ENCODE data around the gene ZNF697.

The ZNF697 gene

GRCh38 chr1:119662034-119662437, 14.0 kb upstream of the ZNF697 start:
- no peak for DNase-seq (ENCODE audit: low spot score)

DNA sequence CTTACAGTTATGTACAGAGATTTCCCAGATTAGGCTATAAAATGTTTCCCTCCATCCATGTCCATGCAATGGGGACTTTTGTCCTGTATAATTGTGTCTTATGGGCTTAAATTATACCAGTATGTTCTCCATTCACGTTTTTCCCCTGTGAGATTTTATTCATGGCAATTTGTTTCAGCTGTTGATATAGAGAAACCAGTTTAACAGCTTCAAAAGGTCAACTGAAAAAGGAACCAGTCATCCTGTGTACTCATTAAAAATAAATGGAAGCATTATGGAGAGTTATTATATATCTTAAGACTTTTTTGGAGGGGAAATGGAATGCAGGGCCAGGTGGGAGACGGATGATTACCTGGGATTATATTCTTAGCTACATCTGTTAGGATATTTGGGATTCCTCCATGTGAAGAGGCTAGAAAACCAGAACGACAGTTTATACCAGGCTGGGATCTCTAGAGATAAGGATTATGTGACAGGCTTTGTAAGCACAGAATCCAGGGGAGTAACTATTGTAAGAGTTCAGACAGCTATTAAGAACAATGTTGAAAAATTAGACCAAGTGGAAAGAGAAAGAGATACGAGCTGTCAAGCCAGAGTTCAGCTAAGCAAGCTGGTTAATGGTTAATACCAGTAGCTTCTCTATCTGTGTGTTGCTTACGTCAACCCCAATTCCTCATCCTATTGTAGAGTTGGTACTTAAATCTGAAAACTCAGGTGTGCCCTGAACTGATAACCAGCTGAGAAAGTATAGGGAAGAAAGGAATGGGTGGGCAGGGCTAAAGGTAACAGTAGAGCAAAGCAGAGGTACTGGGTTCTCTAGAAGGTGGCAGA, 12.4 kb upstream of the ZNF697 start:
- DNase-seq (ENCODE audit: low spot score): no peak

DNA sequence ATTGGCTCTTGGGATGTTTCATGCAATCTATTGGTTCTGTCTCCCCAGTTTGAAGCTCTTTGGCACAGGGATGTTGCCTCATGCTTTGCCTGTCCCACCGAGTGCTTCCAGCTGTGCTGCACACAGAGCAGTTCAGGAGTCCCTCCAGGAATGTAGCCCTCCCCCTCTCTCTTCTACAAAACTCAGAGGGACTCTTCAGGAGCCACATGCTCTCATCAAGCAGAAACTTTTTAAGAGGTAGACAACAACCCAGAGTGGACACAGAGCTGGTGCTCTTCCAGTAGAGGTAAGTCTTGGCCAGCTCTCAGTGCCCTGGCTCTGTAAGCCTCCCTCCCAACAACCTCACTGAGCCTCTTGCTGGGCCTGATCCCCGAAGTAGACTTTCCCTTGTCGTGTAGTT, 11.6 kb upstream of the ZNF697 start:
- DNase-seq (ENCODE audit: low spot score): no peak

DNA sequence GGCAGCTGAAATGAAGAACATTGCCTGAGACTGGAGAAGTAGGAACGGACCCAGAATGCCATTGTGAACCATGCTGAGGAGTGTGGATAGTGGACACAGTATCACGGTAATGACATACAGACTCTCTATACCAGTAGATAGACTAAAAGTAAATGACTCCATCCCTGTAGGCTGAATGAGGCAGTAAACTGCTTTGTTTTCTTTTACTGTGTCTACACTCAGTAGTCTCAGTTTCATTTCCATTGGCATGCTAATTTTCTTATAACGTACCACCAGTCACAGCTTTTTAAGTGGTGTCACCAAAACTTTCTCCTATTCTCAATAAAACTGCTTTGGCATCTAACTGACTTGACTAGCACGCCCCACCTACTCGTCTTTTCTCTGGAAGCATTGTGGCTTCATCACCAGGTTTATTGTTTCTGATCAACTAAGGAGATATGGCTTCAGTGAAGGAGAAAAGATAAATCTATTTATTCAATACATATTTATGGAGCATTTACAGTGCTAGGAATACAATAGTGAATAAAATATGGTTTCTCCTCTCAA, 8.4 kb upstream of the ZNF697 start:
- DNase-seq (ENCODE audit: low spot score): no peak

- no peak for DNase-seq (ENCODE audit: low spot score)
Measured at GRCh38 chr1:119655154-119655553, 7.1 kb upstream of the ZNF697 start.

GRCh38 chr1:119653839-119654170, 5.7 kb upstream of the ZNF697 start:
- no peak for DNase-seq (ENCODE audit: low spot score)

DNA sequence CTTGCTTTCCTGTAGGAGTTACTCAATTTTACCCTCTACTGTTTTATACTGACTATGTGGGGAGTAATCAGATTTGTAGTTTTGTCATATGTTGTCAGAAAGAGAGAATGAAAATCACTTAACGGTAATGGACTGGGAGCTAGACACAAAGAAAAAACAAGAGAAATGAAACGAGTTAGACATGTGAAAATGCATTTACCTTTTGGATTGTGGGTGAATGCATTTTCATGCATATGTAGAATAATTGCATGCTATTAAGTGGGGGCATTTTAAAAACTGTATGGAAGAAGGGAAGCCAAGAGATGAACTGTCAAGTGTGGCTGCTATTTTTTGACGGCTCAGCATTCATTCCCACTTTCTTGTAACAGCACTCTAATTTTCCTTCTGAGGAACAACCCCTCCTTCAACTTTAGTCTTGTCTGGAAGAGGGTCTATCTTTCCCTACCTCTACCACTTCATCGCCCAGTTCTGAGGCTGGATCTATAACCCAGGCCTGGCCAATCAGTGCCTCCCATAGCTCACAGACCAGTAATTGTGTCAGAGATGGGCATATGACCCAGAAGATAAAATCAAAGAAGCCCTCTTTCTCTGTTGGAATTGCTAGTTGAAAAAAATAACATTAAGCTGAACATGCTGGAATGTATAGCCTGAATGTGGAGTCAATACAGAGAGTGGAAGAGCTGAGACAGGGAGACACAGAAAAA, 5.2 kb upstream of the ZNF697 start:
- DNase-seq (ENCODE audit: low spot score): no peak

DNA sequence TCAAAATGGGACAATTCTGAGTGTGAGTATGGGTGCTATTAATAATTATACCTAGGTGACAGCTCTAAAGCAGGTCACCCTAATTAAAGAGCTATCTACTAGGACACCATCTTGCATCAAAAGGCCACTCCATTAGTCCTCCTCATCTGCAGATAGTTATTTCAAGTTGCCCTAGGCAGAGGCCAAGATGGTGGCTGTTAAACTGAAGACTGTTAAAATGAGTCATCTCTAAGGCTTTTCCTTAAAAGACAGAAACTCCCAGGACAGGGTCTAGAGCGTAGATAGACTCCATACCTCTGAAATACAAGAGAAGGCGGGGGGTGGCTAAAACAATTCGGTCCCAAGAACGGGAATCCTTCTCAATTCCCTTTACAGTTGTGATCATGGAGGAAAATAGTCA, 4.5 kb upstream of the ZNF697 start:
- no peak for DNase-seq (ENCODE audit: low spot score)

DNA sequence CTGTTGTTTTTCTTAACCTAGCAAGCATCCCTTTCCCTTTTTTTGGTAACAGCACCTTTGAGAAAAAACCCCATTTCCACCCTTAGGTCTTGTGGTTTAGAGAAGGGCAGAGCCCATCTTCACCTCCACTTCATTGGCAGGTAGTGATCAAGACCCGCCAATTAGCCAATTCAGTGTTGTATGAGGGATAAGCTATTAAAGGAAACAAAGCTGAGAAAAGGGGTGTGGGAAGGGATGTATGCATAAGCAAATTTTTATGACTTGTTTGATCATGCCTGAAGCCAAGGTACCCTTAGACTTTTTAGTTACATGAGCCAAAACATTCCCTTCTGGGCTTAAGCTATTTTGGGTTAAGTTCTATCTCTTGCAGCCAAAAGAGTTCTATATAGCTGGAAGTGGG, 3.6 kb upstream of the ZNF697 start:
- no peak for DNase-seq (ENCODE audit: low spot score)

GRCh38 chr1:119651133-119651532, 3.1 kb upstream of the ZNF697 start:
- no peak for DNase-seq (ENCODE audit: low spot score)

DNA sequence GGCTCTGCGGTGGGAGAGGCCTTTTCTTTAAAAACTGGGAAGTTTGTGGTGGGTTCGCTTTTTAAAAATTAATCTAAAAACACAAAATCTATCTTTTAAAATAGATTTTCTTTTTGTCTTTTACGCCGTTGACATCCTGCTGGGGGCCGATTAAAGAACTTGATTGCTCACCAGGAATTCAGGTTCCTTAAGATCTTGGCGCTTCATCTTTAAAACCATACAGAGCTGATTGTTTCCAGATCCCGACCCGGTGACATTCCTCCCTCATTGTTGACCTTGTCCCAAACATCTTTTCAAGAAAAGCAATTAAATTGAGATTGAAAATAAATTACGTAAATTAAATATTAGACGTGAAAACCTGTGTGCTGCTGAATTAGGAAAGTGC, 546 bp upstream of the ZNF697 start:
- DNase-seq (ENCODE audit: low spot score): no peak

DNA sequence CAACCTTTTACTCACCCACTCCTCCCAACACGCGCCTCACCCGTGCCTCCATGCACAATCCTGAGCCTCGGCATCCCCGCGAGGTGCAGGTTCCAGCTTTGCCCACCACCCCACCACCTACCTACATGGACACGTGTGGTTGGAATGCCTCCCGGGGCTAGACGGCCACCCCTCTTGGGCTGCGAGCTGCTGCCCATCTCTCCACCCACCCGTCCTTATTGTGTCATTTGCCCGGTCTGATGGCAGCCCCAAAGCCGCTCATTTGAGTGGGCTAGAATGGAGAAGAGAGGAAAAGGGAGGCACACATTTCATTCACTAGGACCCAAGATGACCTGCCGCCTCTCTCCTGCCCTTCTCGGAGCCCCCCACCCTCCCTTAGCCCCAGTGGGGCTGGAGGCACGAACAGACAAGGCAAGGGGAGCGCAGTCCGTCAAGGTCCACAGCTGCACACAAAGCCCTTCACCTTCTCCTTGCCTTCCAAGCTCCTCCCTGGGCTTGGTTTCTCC, 785 bp downstream of the ZNF697 start:
- no peak for DNase-seq (ENCODE audit: low spot score)

DNA sequence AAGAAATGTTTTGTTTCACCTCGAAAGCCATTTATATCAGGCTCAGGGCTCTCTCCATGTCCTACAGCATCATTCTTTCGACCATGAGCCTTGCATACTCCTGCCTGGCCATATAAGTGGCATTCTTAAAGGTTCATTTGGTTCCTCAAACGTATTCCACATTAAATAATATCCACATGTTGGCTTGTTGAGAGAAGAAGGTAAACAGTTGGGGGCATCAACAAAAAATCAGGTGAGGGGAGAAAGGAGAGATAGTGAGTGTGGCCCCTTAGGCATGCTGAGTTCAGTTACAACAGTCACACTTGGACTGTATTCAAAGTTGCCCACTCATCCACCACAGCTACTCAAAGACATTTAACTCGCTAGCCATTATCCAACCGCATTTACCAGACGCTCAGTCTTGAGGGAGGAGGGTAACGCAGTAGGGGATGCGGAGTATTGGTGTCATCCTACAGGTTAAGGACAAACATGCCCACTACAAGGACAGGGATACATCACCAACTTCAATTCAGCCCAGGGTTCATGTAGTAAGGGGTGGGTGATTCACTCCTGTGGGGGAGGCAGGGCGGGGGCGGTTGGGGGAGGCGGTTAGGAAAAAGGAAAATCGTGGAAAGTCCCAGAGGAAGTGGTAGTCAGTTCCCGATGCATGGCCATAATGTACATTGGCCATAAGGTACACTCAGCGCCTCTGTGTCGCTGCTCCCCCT, 1.4 kb downstream of the ZNF697 start:
- DNase-seq (ENCODE audit: low spot score): no peak

GRCh38 chr1:119639109-119639508, 9.0 kb downstream of the ZNF697 start:
- no peak for DNase-seq (ENCODE audit: low spot score)

GRCh38 chr1:119637710-119638109, 10.4 kb downstream of the ZNF697 start:
- no peak for DNase-seq (ENCODE audit: low spot score)

- no peak for DNase-seq (ENCODE audit: low spot score)
Measured at GRCh38 chr1:119636491-119637089, 11.5 kb downstream of the ZNF697 start.

- DNase-seq (ENCODE audit: low spot score): no peak
Measured at GRCh38 chr1:119635811-119636390, 12.2 kb downstream of the ZNF697 start.

GRCh38 chr1:119634016-119634415, 14.1 kb downstream of the ZNF697 start:
- no peak for DNase-seq (ENCODE audit: low spot score)

GRCh38 chr1:119633575-119633974, 14.5 kb downstream of the ZNF697 start:
- no peak for DNase-seq (ENCODE audit: low spot score)

DNA sequence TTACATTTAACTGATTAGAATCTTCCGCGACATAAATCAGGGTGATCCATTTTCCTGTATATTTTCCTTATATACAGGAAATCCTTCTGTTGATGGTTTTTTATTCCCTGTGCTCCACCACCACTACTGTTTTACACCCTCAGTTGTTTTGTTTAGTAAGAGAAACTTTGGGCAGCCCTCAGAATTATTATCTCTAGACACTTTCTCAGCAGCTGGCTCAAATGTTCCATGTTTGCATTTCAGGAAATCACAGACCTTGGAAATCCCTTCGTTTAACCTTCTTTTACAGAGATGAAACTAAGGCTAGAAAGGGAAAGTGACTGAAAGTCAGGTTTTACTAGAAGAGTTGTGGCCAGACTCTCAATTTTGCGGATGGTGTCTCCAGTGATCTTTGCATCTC, 15.2 kb downstream of the ZNF697 start:
- DNase-seq (ENCODE audit: low spot score): no peak

- no peak for DNase-seq (ENCODE audit: low spot score)
Measured at GRCh38 chr1:119632103-119632490, 16.0 kb downstream of the ZNF697 start.

All from activated CD4-positive, alpha-beta T cell treated with anti-CD3 and anti-CD28 coated beads, Interleukin-2, Interleukin-4, amounts not matched to agents 100 ng/mL and 50 ng/mL, durations not matched to agents 16 hours and 8 hours (primary cell).